Tibial artery (tissue), 4 donors: ENCODE data around the gene FRRS1L.

ENCODE experiments used
- DNase-seq, 2 donors: peaks; one replicate each; pipeline ENCODE4 v3.0.0-alpha.2; 2019
- H3K27ac ChIP-seq, 2 donors: fragments of 200-600 bp; sonication (generic) in 1 of 2; 1 replicate in 1 of 2; 2 replicates in 1 of 2; pipeline ENCODE4 v1.5.1; 2018 to 2019; ENCODE audit warnings: mild to moderate bottlenecking in 1 of 2
- H3K27me3 ChIP-seq, 2 donors: fragments of 200-600 bp; sonication (generic) in 1 of 2; one replicate each; pipeline versions ENCODE4 v1.5.1 to v1.6.0; 2016 to 2019
- H3K36me3 ChIP-seq, 3 donors: fragments of 200-600 bp; sonication (generic) in 2 of 3; one replicate each; pipeline ENCODE4 v1.5.1; 2016 to 2019; ENCODE audit warnings: mild to moderate bottlenecking in 2 of 3
- H3K4me1 ChIP-seq, 4 donors: fragments of 200-600 bp; sonication (generic) in 2 of 4; 1 replicate in 3 of 4; 2 replicates in 1 of 4; pipeline ENCODE4 v1.5.1; 2016 to 2019
- H3K4me3 ChIP-seq, 2 donors: fragments of 200-600 bp; sonication (generic) in 1 of 2; 1 replicate in 1 of 2; 2 replicates in 1 of 2; pipeline ENCODE4 v1.5.1; 2018 to 2019; ENCODE audit warnings: mild to moderate bottlenecking in 2 of 2
- H3K9me3 ChIP-seq, 3 donors: fragments of 200-600 bp; sonication (generic) in 1 of 3; one replicate each; pipeline ENCODE4 v1.5.1; 2016 to 2019
- intact Hi-C: fragments of 100-400 bp; cut with DNase I; formaldehyde crosslinking; loops from one replicate; pipeline ENCODE4 v1.15.0; 2023; ENCODE audit warnings: low total_unique reads
- TF ChIP-seq, protein P1 (sequence below), 2 experiments: fragments of 200-600 bp in 1 of 2; fragments of 450-650 bp in 1 of 2; IDR thresholded peaks; one replicate each; pipeline ENCODE4 v1.5.1; 2017 to 2019; ENCODE audit warnings: antibody characterized with exemption in 2 of 2, mild to moderate bottlenecking in 1 of 2, moderate library complexity in 1 of 2

The FRRS1L gene

GRCh38 chr9:109086221-109086620 lies 80.8 kb downstream of the FRRS1L start:
- TF ChIP-seq, protein P1, sequence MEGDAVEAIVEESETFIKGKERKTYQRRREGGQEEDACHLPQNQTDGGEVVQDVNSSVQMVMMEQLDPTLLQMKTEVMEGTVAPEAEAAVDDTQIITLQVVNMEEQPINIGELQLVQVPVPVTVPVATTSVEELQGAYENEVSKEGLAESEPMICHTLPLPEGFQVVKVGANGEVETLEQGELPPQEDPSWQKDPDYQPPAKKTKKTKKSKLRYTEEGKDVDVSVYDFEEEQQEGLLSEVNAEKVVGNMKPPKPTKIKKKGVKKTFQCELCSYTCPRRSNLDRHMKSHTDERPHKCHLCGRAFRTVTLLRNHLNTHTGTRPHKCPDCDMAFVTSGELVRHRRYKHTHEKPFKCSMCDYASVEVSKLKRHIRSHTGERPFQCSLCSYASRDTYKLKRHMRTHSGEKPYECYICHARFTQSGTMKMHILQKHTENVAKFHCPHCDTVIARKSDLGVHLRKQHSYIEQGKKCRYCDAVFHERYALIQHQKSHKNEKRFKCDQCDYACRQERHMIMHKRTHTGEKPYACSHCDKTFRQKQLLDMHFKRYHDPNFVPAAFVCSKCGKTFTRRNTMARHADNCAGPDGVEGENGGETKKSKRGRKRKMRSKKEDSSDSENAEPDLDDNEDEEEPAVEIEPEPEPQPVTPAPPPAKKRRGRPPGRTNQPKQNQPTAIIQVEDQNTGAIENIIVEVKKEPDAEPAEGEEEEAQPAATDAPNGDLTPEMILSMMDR (IDR thresholded peaks at IDR 0.05): no peak

GRCh38 chr9:109085510-109085909 lies 81.5 kb downstream of the FRRS1L start:
- Histone ChIP-seq H3K36me3 (peaks cover 37 to 57% (median 42%) of the 10 kb centered on the region in 3 donors), H3K27me3 (no peaks in the 10 kb centered on the region), H3K4me3 (no peak overlapping the region), H3K9me3 (no peaks in the 10 kb centered on the region), H3K27ac (no peak overlapping the region), H3K4me1 (no peaks in the 10 kb centered on the region)
- TF ChIP-seq, protein P1 (IDR thresholded peaks at IDR 0.05): no peak
- no peak for DNase-seq
- intact Hi-C loops: no loop called here

More at GRCh38 chr9:109086221-109086620, 80.8 kb downstream of the FRRS1L start:
- H3K9me3 ChIP-seq: no peaks in the 10 kb centered on the region
- H3K27ac ChIP-seq: no peak overlapping the region
- H3K4me1 ChIP-seq: no peaks in the 10 kb centered on the region
- H3K27me3 ChIP-seq: no peaks in the 10 kb centered on the region
- intact Hi-C loops: no loop called here
- no peak overlapping the region for H3K4me3 ChIP-seq
- H3K36me3 ChIP-seq: peaks cover 41 to 61% (median 49%) of the 10 kb centered on the region in 3 donors
- no peak for DNase-seq

GRCh38 chr9:109083813-109084405 lies 83.1 kb downstream of the FRRS1L start:
- Histone ChIP-seq H3K4me3 (no peak overlapping the region), H3K4me1 (no peaks in the 10 kb centered on the region), H3K36me3 (peaks cover 26 to 54% (median 35%) of the 10 kb centered on the region in 3 donors), H3K9me3 (no peaks in the 10 kb centered on the region), H3K27ac (no peak overlapping the region), H3K27me3 (no peaks in the 10 kb centered on the region)
- TF ChIP-seq, protein P1 (IDR thresholded peaks at IDR 0.05): no peak
- intact Hi-C loops: no loop called here
- no peak for DNase-seq

DNA sequence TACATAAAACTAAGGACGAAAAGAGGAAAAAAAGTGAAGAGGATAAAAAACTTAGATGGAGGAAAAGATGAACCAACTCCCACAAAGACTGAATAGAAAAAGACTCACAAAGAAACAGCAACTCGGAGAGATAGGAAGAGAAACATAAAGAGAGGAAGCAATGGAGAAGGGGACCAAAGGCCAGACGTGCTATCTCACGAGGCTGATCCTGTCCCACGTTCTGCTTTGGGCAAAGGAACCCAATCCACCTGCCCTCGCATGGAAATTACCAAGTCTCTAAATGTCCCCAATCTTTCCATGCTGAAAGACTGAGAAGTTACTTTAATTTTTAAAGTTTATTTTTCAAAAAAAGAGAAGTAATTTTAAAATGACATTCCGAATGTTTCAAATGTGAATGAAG lies 83.9 kb downstream of the FRRS1L start:
- H3K4me3 ChIP-seq: no peak overlapping the region
- H3K4me1 ChIP-seq: no peaks in the 10 kb centered on the region
- no peaks in the 10 kb centered on the region for H3K9me3 ChIP-seq
- no peak for DNase-seq
- peaks cover 26 to 54% (median 35%) of the 10 kb centered on the region in 3 donors for H3K36me3 ChIP-seq
- no peak overlapping the region for H3K27ac ChIP-seq
- TF ChIP-seq, protein P1 (IDR thresholded peaks at IDR 0.05): no peak
- no peaks in the 10 kb centered on the region for H3K27me3 ChIP-seq
- intact Hi-C loops: no loop called here

GRCh38 chr9:109082091-109082620 lies 84.9 kb downstream of the FRRS1L start:
- no peak for DNase-seq
- Histone ChIP-seq H3K27ac (no peak overlapping the region), H3K27me3 (no peaks in the 10 kb centered on the region), H3K36me3 (peaks cover 17 to 52% (median 39%) of the 10 kb centered on the region in 3 donors), H3K4me3 (no peak overlapping the region), H3K9me3 (no peaks in the 10 kb centered on the region), H3K4me1 (no peaks in the 10 kb centered on the region)
- TF ChIP-seq, protein P1 (IDR thresholded peaks at IDR 0.05): no peak
- intact Hi-C loops: no loop called here
